HG02970 (cell line): ENCODE results near the gene MYL2.
"Not testable (repeated sequence)": the region's sequence is repeated elsewhere in the genome, so short reads cannot be mapped to it uniquely, and the experiment has no call there.

ENCODE experiments used
- ATAC-seq: cut with Tn5 transposase; IDR thresholded peaks from one replicate; pipeline ENCODE4 v1.9.1; 2021; ENCODE audit warnings: mild to moderate bottlenecking, moderate library complexity, moderate number of reproducible peaks; ENCODE audit not compliant: unreplicated experiment, low FRiP score

MYL2 gene, protein sequence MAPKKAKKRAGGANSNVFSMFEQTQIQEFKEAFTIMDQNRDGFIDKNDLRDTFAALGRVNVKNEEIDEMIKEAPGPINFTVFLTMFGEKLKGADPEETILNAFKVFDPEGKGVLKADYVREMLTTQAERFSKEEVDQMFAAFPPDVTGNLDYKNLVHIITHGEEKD

GRCh38 chr12:110920324-110920910 lies at the start of gene MYL2:
Gene MYL2 (minus strand): TSS chr12:110920579. CDS start chr12:110920529, 50 bp downstream.
- ATAC-seq: no peak

DNA sequence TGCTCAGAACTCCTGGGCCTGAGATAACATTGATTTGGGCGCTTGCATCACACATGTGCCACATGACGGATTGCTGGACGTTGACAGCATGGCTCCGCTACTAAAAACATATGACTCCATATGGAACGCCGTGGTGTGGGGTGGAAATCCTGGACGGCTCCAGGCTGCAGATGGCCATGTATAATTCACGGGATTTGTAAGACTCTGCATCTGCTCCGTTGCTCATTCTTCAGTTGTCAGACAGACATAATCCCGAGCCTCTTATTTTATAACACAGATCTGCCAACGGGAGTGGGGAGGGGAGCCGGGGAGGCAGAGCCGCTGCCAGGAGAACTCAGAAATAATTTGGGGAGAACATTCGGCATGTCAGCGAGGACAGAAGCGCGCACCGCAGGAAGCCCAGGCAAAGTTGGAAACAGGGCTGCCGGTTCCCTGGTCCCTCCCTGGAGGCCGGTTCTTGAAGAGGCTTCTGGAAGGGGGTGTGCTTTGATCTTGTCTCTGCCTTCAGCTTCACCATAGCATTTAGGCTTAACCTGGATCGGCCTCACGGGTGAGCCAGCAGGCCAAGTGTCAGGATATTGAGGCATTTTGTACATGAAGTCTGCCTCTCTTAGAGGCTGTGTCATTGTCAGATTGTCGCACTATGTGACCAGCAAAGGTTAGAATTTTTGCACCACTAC lies 45.8 kb upstream of the MYL2 start:
- no peak for ATAC-seq

DNA sequence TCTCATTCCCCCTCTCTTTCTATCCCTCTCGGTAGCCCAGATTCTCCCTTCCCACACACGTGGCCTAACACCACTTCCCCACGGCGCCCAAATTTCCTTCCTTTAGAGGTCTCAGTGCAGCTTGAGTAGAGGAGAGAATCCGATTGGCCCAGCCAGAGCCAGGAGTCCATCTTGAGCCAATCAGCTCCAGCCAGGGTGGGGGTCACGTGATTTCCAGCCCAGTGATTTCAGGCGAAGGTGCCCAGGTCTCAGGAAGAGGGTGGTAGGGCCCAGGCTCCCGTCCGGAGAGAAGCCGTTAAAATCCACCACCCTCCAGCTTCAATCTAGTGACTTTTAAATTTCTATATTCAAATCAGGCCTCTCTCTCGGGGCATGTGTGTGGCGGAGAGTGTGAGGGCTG lies 45.2 kb upstream of the MYL2 start:
- no peak for ATAC-seq

GRCh38 chr12:110960795-110961194 lies 40.4 kb upstream of the MYL2 start:
- ATAC-seq: no peak

DNA sequence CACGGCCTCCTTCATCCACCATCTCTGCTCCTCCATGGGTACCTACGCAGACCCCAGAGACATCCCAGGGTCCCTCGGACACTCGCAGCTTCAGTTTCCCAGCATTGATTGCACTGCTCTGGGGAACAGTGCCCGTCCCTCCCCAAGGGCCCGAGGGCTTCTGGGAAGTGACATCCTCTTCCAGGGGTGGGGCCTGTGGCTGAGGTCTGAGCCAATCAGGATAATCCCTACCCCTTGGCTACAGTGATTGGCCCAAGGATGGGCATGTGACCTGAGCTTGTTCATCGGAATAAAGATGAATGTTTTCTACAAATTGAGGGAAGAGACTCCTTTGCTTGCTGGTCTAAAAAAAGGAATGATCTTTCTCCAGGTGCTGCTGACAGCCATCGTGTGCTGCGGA lies 37.3 kb upstream of the MYL2 start:
- ATAC-seq: no peak

DNA sequence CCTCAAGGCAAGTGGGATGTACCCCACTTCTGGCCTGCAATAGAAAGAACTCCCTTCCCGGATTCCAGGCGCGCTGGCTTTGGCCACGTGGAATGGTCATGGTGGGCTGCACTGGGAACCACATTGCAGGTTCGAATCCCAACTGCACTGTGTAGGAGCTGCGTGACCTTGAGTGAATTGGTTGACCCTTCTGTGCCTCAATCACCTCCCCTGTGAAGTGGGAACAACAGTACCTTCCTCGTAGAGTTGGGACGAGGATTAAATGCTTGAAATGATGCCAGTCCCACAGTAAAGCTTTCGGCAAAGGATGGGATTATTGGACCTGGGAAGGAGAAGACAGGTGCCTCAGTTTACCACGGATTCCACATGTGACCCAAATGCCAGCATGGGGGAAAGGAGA lies 36.8 kb upstream of the MYL2 start:
- no peak for ATAC-seq

- ATAC-seq: not testable (repeated sequence)
Measured at GRCh38 chr12:110950867-110951266, 30.5 kb upstream of the MYL2 start.

- not testable (repeated sequence) for ATAC-seq
Measured at GRCh38 chr12:110950466-110950865, 30.1 kb upstream of the MYL2 start.

- ATAC-seq: no peak
Measured at GRCh38 chr12:110948041-110948440, 27.7 kb upstream of the MYL2 start.

DNA sequence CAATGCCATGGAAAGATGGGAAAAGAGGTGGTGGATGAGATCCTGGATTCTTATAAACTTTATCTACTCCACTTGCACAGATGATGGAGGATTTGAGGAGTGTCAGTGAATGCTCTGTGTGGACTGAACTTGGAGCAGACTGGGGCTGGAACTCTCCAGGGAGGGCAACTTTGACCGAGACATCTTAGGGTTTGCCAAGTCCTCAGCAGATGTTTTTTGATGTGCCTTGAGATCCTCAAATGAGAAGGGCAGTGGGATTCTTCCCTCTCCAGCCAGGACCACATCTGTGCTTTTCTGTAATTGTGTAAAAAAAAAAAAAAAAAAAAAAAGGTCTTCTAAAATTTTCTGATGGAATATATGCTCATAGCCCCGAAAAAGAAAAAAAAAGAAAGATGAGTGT lies 23.0 kb upstream of the MYL2 start:
- no peak for ATAC-seq

- no peak for ATAC-seq
Measured at GRCh38 chr12:110941391-110941790, 21.0 kb upstream of the MYL2 start.

DNA sequence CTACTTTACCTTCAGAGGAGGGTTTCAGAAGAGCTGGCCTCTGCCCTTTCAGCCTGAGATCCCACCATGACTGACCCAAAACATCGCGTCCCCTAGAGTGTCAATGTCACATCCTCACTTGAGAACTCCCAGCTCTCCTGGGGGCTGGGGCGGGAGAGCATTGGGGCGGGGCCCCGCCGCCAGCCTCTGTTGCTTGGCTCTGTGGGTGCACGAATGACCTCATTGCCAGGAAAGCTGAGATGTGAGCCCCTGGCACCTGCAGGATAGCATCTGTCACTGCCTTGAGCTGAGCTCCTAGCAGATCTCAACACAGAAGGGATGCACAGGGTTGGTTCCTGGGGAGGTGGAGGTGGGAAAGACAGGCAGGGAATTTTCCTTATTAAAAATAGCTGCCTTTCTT lies 20.6 kb upstream of the MYL2 start:
- ATAC-seq: no peak

DNA sequence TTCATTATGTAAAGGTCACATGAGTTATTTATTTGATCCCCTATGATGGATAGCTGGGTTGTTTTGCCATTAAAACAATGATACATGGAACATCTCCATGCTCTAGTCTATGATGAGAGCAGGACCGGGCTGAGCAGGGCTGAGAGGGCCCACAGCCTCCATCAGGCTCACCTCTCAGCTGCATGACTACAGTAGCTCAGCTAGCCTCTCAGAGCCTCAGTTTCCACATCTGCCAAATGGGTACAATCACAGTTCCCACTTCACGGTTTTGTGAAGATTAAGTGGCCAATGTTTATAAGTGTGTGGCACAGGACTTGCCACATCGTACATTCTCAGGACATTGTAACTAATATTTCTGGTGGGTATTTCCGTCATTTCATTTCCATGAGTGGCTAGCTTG lies 19.9 kb upstream of the MYL2 start:
- ATAC-seq: no peak

GRCh38 chr12:110937104-110937641 lies 16.8 kb upstream of the MYL2 start:
- no peak for ATAC-seq

- no peak for ATAC-seq
Measured at GRCh38 chr12:110936367-110937103, 16.2 kb upstream of the MYL2 start.

DNA sequence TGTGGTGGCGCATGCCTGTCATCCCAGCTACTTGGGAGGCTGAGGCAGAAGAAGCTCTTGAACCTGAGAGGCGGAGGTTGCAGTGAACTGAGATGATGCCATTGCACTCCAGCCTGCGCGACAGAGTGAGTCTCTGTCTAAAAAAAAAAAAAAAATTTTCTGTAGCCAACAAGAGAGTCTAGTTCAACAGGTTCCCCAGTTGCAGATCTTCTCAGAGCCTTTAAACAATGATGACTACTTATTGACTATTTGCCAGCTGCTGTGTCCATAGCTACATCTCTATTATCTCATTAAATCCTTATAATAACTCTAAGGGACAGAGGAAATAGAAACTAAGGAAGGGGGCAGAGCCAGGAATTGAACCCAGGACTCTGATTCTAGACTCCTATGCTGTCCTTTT lies 15.2 kb upstream of the MYL2 start:
- no peak for ATAC-seq

- ATAC-seq: no peak
Measured at GRCh38 chr12:110934093-110934852, 13.9 kb upstream of the MYL2 start.

DNA sequence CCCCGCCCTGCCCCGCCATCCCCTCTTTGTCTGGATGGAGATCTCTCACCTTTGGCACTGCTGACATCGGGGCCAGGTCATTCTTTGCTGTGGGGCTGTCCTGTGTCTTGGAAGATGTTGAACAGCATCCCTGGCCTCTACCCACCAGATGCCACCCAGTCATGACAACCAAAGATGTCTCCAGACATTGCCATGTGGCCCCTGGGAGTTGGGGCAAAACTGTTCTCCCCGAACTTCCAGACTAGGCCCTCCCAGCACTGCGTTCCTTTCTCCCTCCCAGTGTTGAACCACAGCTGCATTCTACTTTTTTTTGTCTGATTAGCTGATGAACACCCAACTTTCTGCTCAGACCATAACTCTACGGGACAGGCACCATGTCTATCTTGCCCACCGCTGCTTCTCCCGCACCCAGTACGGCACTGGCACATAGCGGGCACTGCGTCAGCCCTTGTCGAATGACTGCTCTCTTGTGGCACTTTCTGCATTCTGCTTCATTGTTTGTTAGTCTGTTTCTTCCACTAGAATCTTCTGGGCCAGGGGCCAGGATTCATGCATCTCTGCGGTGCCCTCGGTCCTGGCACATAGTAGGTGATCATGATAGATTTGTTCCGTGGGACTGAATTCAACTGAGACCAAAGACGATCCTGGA lies 13.1 kb upstream of the MYL2 start:
- no peak for ATAC-seq

DNA sequence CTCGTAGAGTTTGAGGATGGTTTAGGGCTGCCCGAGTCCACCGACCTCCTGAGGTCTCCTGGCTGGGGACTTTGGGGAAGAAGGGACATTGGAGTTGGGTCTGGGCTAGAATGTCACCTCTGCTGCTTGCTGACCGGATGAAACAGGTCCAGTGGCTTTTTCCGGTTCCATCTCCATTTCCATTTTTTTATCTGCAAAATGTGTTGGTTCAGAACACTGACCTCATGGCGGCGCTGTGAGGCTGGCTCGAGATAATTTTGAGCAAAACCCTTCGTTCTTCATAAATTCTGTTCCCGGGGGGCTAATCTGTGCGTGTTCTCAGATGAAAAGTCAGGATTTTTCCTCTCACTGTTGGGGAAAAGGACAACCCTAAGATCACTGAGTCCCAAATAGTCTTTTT lies 11.7 kb upstream of the MYL2 start:
- no peak for ATAC-seq

GRCh38 chr12:110931315-110931728 lies 10.9 kb upstream of the MYL2 start:
- ATAC-seq: no peak
